ENCODE data around the gene OVCA2. TPM values are rescaled to one million over a fixed set of nuclear protein-coding genes. Genes with fewer than 3 reads are reported as not detected.
A peak's percentile ranks its signal among the peaks of the same experiment; 100 is the strongest.

Gene OVCA2
- total and polyA plus RNA-seq, 4 donors: 11.1 to 55.4 (median 37.4) TPM

DNA sequence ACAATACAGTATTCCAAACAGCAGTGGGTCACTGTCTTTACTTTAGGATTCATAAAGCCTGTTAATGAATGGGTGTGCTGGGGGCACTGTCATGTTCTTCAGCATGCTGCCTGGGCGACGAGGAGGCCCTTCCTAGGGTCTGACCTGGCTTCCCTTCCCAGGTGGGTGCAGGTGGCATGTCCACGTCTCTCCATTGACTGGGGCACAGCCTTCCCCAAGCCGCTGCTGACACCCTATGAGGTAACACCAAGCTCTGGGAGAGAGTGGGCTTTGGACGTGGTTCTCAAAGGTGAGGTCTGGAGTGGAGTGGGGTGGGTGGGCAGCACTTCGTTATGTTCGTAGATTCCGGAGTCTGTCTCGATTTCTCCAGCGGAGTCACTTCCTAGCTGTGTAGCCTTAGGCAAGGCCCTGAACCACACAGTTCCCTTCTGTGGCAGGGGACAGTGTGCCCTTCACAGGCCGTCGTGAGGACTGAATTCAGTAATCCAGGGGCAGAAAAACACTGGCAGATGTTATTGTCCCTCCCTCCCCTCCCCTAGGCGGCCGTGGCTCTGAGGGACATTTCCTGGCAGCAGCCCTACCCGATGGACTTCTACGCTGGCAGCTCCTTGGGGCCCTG lies 771 bp upstream of the OVCA2 start:
- no peak for TF ChIP-seq CTCF (IDR thresholded peaks at IDR 0.05; ENCODE audit: control extremely low read depth, extremely low read depth)
- Histone ChIP-seq H3K4me1 (ENCODE audit: control insufficient read depth in 5 of 5, insufficient read depth in 5 of 5, low read length in 5 of 5) (peaks cover 0 to 13% (median 7%) of the 10 kb centered on the region in 5 donors), H3K27me3 (ENCODE audit: control insufficient read depth in 3 of 3, insufficient read depth in 3 of 3, low read length in 2 of 3) (no peaks in the 10 kb centered on the region), H3K36me3 (ENCODE audit: control insufficient read depth in 4 of 4, insufficient read depth in 4 of 4, low read length in 4 of 4) (peaks cover 0 to 29% (median 20%) of the 10 kb centered on the region in 4 donors), H3K4me3 (peak overlapping the region; percentile 81), H3K9ac (ENCODE audit: insufficient read depth in 1 of 2, low read length in 2 of 2) (peak overlapping the region in 1 of 2 donors; percentile 23), H3K27ac (ENCODE audit: low read depth in 1 of 2, low read length in 1 of 2) (peak overlapping the region; percentile 61 to 89), H3K9me3 (ENCODE audit: control insufficient read depth in 4 of 4, insufficient read depth in 3 of 4, low read length in 3 of 4) (no peaks in the 10 kb centered on the region)
- ATAC-seq (ENCODE audit: insufficient read depth, low FRiP score) (peak; percentile 2), DNase-seq (no peak)
- WGBS, 2 donors: 45 to 50% methylated on average over 16 of the region's 16 CpGs

DNA sequence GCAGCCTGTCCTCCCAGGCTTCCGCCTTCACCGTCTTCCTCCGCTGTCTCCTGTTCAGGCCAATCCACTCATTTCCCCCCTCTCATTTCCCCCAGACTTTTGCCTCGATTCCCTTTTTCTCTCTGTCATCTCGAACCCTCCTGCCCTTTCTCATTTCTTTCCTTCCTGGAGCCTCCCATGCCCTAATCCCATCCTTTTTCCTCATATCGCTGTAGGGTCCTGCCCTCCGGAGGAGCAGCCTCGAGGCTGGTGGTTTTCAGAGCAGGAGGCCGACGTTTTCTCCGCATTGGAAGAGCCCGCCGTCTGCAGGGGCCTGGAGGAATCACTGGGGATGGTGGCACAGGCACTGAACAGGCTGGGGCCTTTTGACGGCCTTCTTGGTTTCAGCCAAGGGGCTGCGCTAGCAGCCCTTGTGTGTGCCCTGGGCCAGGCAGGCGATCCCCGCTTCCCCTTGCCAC lies 597 bp downstream of the OVCA2 start:
- ATAC-seq (ENCODE audit: insufficient read depth, low FRiP score) (no peak), DNase-seq (peak; percentile 53 to 64 (median 58))
- no peaks in the 10 kb centered on the region for H3K9me3 ChIP-seq (ENCODE audit: control insufficient read depth in 4 of 4, insufficient read depth in 3 of 4, low read length in 3 of 4)
- H3K9ac ChIP-seq (ENCODE audit: insufficient read depth in 1 of 2, low read length in 2 of 2): peak overlapping the region; percentile 88 to 94
- no peaks in the 10 kb centered on the region for H3K27me3 ChIP-seq (ENCODE audit: control insufficient read depth in 3 of 3, insufficient read depth in 3 of 3, low read length in 2 of 3)
- TF ChIP-seq CTCF (IDR thresholded peaks at IDR 0.05; ENCODE audit: control extremely low read depth, extremely low read depth): no peak
- H3K27ac ChIP-seq (ENCODE audit: low read depth in 1 of 2, low read length in 1 of 2): peak overlapping the region; percentile 89 to 92
- H3K4me1 ChIP-seq (ENCODE audit: control insufficient read depth in 5 of 5, insufficient read depth in 5 of 5, low read length in 5 of 5): peaks cover 0 to 13% (median 7%) of the 10 kb centered on the region in 5 donors
- peak overlapping the region; percentile 71 for H3K4me3 ChIP-seq
- WGBS, 2 donors: 22 to 24% methylated on average over 17 of the region's 17 CpGs
- peaks cover 0 to 17% (median 14%) of the 10 kb centered on the region in 4 donors for H3K36me3 ChIP-seq (ENCODE audit: control insufficient read depth in 4 of 4, insufficient read depth in 4 of 4, low read length in 4 of 4)

DNA sequence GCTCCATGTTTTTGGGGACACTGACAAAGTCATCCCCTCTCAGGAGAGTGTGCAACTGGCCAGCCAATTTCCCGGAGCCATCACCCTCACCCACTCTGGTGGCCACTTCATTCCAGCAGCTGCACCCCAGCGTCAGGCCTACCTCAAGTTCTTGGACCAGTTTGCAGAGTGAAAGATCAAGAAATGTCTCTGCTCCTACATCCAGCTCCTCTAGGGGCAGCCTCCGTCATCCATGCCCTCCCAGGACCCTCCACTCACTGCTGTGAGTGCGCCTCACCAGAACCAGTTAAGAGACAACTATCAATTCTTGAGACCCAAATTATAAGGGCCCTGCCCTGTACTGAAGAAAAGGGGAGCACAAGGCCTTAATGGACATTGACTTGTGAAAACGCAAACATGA lies 1.1 kb downstream of the OVCA2 start:
- Histone ChIP-seq H3K4me1 (ENCODE audit: control insufficient read depth in 5 of 5, insufficient read depth in 5 of 5, low read length in 5 of 5) (peaks cover 0 to 13% (median 7%) of the 10 kb centered on the region in 5 donors), H3K27ac (ENCODE audit: low read depth in 1 of 2, low read length in 1 of 2) (no peak overlapping the region), H3K4me3 (no peak overlapping the region), H3K27me3 (ENCODE audit: control insufficient read depth in 3 of 3, insufficient read depth in 3 of 3, low read length in 2 of 3) (no peaks in the 10 kb centered on the region), H3K36me3 (ENCODE audit: control insufficient read depth in 4 of 4, insufficient read depth in 4 of 4, low read length in 4 of 4) (peaks cover 0 to 16% (median 13%) of the 10 kb centered on the region in 4 donors), H3K9me3 (ENCODE audit: control insufficient read depth in 4 of 4, insufficient read depth in 3 of 4, low read length in 3 of 4) (no peaks in the 10 kb centered on the region), H3K9ac (ENCODE audit: insufficient read depth in 1 of 2, low read length in 2 of 2) (no peak overlapping the region)
- DNase-seq (no peak), ATAC-seq (ENCODE audit: insufficient read depth, low FRiP score) (no peak)
- TF ChIP-seq CTCF (IDR thresholded peaks at IDR 0.05; ENCODE audit: control extremely low read depth, extremely low read depth): no peak
- 85 to 93% methylated on average over 5 of the region's 5 CpGs for WGBS, 2 donors
